ENCODE measurements around the gene EMILIN1.
"Not testable (repeated sequence)": the region's sequence is repeated elsewhere in the genome, so short reads cannot be mapped to it uniquely, and the experiment has no call there.

The EMILIN1 gene

GRCh38 chr2:27095427-27095744, 17.0 kb downstream of the EMILIN1 start:
- DNase-seq (ENCODE audit: low read depth), result no peak

GRCh38 chr2:27095745-27096651, 17.6 kb downstream of the EMILIN1 start:
- no peak for DNase-seq (ENCODE audit: low read depth)

GRCh38 chr2:27096748-27097297, 18.4 kb downstream of the EMILIN1 start:
- no peak for DNase-seq (ENCODE audit: low read depth)

- no peak for DNase-seq (ENCODE audit: low read depth)
Observed at GRCh38 chr2:27097341-27097740, 18.9 kb downstream of the EMILIN1 start.

GRCh38 chr2:27099334-27099955, 21.0 kb downstream of the EMILIN1 start:
- no peak for DNase-seq (ENCODE audit: low read depth)

- DNase-seq (ENCODE audit: low read depth), result no peak
Observed at GRCh38 chr2:27100036-27100435, 21.6 kb downstream of the EMILIN1 start.

- DNase-seq (ENCODE audit: low read depth), result no peak
Observed at GRCh38 chr2:27102329-27102728, 23.9 kb downstream of the EMILIN1 start.

- DNase-seq (ENCODE audit: low read depth), result no peak
Observed at GRCh38 chr2:27105981-27106380, 27.6 kb downstream of the EMILIN1 start.

GRCh38 chr2:27108221-27108620, 29.8 kb downstream of the EMILIN1 start:
- no peak for DNase-seq (ENCODE audit: low read depth)

- DNase-seq (ENCODE audit: low read depth), result no peak
Observed at GRCh38 chr2:27109083-27109482, 30.7 kb downstream of the EMILIN1 start.

GRCh38 chr2:27110603-27111352, 32.4 kb downstream of the EMILIN1 start:
- DNase-seq (ENCODE audit: low read depth), result not testable (repeated sequence)

- not testable (repeated sequence) for DNase-seq (ENCODE audit: low read depth)
Observed at GRCh38 chr2:27111392-27112078, 33.1 kb downstream of the EMILIN1 start.

- DNase-seq (ENCODE audit: low read depth), result no peak
Observed at GRCh38 chr2:27115519-27115918, 37.1 kb downstream of the EMILIN1 start.

- no peak for DNase-seq (ENCODE audit: low read depth)
Observed at GRCh38 chr2:27117995-27118524, 39.6 kb downstream of the EMILIN1 start.

- no peak for DNase-seq (ENCODE audit: low read depth)
Observed at GRCh38 chr2:27118525-27119329, 40.3 kb downstream of the EMILIN1 start, which contains the start of gene CGREF1. CGREF1 (minus strand) TSS chr2:27119128; CDS start chr2:27104366, 14,762 bp downstream.

- DNase-seq (ENCODE audit: low read depth), result not testable (repeated sequence)
Observed at GRCh38 chr2:27119330-27119670, 40.9 kb downstream of the EMILIN1 start.

GRCh38 chr2:27121906-27122305, 43.5 kb downstream of the EMILIN1 start:
- DNase-seq (ENCODE audit: low read depth), result no peak

GRCh38 chr2:27122791-27123190, 44.4 kb downstream of the EMILIN1 start:
- no peak for DNase-seq (ENCODE audit: low read depth)

GRCh38 chr2:27123302-27124150, 45.1 kb downstream of the EMILIN1 start, which contains the start of gene ABHD1:
ABHD1 (plus strand) TSS chr2:27123815; CDS start chr2:27123949, 134 bp downstream.
- peak; percentile 55 for DNase-seq (ENCODE audit: low read depth)

- DNase-seq (ENCODE audit: low read depth), result no peak
Observed at GRCh38 chr2:27125104-27125503, 46.7 kb downstream of the EMILIN1 start.

Measured in activated T-helper 1 cell treated with Interleukin-2 at 50 U/mL for 16 hours (primary cell).